ENCODE results near the gene TRAF7. TPM values are rescaled to one million over a fixed set of nuclear protein-coding genes. Genes with fewer than 3 reads are reported as not detected.

TRAF7 gene
- total and polyA plus RNA-seq, 2 of the 8 experiments (the other 6 are each of a cell fraction or from before 2014, with no cell fraction given): 96.8 to 148 TPM

DNA sequence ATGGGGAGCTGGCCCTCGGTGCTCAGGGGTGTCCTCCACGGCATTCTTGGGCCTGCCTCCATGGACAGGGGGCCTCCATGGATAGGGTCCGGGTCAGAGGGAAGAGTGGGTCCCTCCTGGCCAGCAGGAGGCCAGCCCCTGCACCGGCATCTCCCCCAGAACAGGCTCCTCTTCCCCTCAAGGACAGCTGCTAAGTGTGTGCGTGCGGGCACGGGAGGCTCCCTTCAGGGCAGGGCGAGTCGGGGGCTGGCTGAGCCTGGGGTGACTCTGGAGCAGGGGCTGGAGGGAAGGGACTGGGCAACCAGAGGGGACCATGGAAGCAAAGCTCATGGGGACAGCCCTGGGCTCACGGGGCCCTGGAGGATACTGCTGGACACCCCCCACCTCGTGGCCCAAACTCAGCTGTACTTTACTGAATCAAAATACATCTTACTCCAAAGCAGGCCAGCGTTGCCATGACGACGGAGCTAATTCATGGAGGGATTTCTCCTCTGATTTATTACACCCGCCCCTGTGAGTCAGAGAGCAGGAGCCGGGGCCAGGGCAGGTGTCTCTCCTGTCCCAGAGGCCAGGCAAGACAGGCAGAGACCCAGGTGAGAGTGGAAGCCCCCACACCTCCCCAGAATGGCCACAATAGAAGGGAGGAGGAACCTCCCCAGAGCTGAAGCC lies 38.7 kb downstream of the TRAF7 start:
- no peaks in the 10 kb centered on the region for H3K36me3 ChIP-seq (ENCODE audit: control insufficient read depth in 2 of 4, insufficient read depth in 4 of 4, low read length in 3 of 4)
- no peak overlapping the region for H2BK5ac ChIP-seq (ENCODE audit: low read depth, low read length)
- H3K9me3 ChIP-seq (ENCODE audit: insufficient read depth in 2 of 2, low read depth in 1 of 2, low read length in 1 of 2): no peaks in the 10 kb centered on the region
- no peak overlapping the region for H2BK120ac ChIP-seq (replicated peaks; ENCODE audit: low read depth, low read length)
- no peak overlapping the region for H3K56ac ChIP-seq (replicated peaks; ENCODE audit: insufficient read length, low read depth, low read length)
- H3K79me2 ChIP-seq (ENCODE audit: control insufficient read depth in 1 of 2, insufficient read depth in 2 of 2, low read length in 2 of 2): no peaks in the 10 kb centered on the region
- POLR2A ChIA-PET (ENCODE audit: partially characterized antibody): interaction anchor here (0.8 to 6.9 kb wide), 17 partner anchors 9 to 229 kb away, joined by 3 to 63 read pairs (median 6); partner anchors contain the start of genes BRICD5, DNASE1L2, ECI1 and MLST8
- FAIRE-seq: no peak
- TF ChIP-seq HDAC6 (IDR thresholded peaks at IDR 0.05; ENCODE audit: low read depth, low read length): no peak
- H3K23me2 ChIP-seq (ENCODE audit: low read depth, low read length): peaks cover 8% of the 10 kb centered on the region; the same call in 1 of the 2 replicates
- H2BK15ac ChIP-seq (ENCODE audit: low read length): no peak overlapping the region
- no peak overlapping the region for H4K91ac ChIP-seq (replicated peaks; ENCODE audit: insufficient read length, low read length)
- H3K9ac ChIP-seq (replicated peaks in 1 of 4; ENCODE audit: extremely low read depth in 1 of 4, low read depth in 3 of 4, low read length in 3 of 4): no peak overlapping the region
- H3K4ac ChIP-seq (replicated peaks; ENCODE audit: insufficient read length, low read depth, low read length): no peak overlapping the region
- H3K27me3 ChIP-seq (replicated peaks in 1 of 4; ENCODE audit: control insufficient read depth in 3 of 4, extremely low read depth in 1 of 4, insufficient read depth in 3 of 4, low read length in 3 of 4): peaks cover 4 to 30% (median 23%) of the 10 kb centered on the region in 4 experiments
- H3K4me1 ChIP-seq (replicated peaks in 1 of 4; ENCODE audit: control insufficient read depth in 3 of 4, insufficient read depth in 4 of 4, low read length in 3 of 4): peaks cover 0 to 10% (median 3%) of the 10 kb centered on the region in 4 experiments; a peak in 4 of 7 replicates
- no peak overlapping the region for H3K23ac ChIP-seq (ENCODE audit: insufficient read length)
- no peak overlapping the region; the same call in 1 of the 2 replicates for H3K27ac ChIP-seq (ENCODE audit: low read depth, low read length)
- 85% methylated on average over 16 of the region's 16 CpGs; no CpG with 5 or more reads in 1 of the 2 experiments for WGBS, 2 experiments (ENCODE audit: extremely low coverage in 1 of 2, insufficient coverage in 1 of 2, insufficient read length in 1 of 2, insufficient replicate concordance in 2 of 2, low coverage in 1 of 2, low lambda C conversion rate in 2 of 2, missing lambda C conversion rate in 1 of 2)
- H3K79me1 ChIP-seq (ENCODE audit: low read depth, low read length): no peaks in the 10 kb centered on the region
- DNase-seq (ENCODE audit: low read depth in 1 of 2, low spot score in 2 of 2): no peak
- H3K4me3 ChIP-seq (ENCODE audit: extremely low read depth in 1 of 4, insufficient read depth in 2 of 4, low read depth in 3 of 4, low read length in 4 of 4): no peak overlapping the region
- no peak overlapping the region for H2BK20ac ChIP-seq (ENCODE audit: low read length)
- H2BK12ac ChIP-seq (ENCODE audit: low read depth, low read length): no peak overlapping the region
- no peak overlapping the region for H2AFZ ChIP-seq (ENCODE audit: low read length)
- H3K14ac ChIP-seq (ENCODE audit: insufficient read length): no peak overlapping the region
- H3K4me2 ChIP-seq (ENCODE audit: insufficient read depth in 1 of 2, low read depth in 2 of 2, low read length in 2 of 2): peak overlapping the region in 1 of 2 experiments; percentile 52; a peak in 1 of 4 replicates
- CTCF ChIA-PET (ENCODE audit: partially characterized antibody): interaction anchor here (0.6 to 3.2 kb wide), 44 partner anchors 9 to 456 kb away, joined by 3 to 26 read pairs (median 4); partner anchors contain the start of genes BRICD5, DNASE1L2, E4F1 and ECI1
- H2AK5ac ChIP-seq (ENCODE audit: low read depth, low read length): no peak overlapping the region
- H4K5ac ChIP-seq (ENCODE audit: insufficient read length, low read depth, low read length): no peak overlapping the region
- no peak overlapping the region for H4K8ac ChIP-seq (ENCODE audit: extremely low read depth, insufficient read depth, low read length)
- peaks cover 4 to 14% of the 10 kb centered on the region in 2 experiments for H4K20me1 ChIP-seq (replicated peaks in 1 of 2; ENCODE audit: control insufficient read depth in 1 of 2, insufficient read depth in 2 of 2, low read length in 2 of 2)
- no peak overlapping the region for H3K18ac ChIP-seq (ENCODE audit: extremely low read depth, low read length)
